Retinal pigment epithelial cell (primary cell): ENCODE measurements around the gene VEGFA.

Experiments used
- DNase-seq: peaks from one replicate; pipeline ENCODE4 v3.0.0-alpha.2; 2010; ENCODE audit warnings: low read depth
- H3K4me3 ChIP-seq: 2 replicates; pipeline ENCODE4 v1.5.1; 2011; ENCODE audit warnings: mild to moderate bottlenecking, low read length, control low read depth, moderate library complexity
- TF ChIP-seq, protein P1 (sequence below): conservative IDR thresholded peaks from 2 replicates; pipeline ENCODE4 v1.5.1; 2011; ENCODE audit warnings: low read depth, low read length, control low read depth, inconsistent platforms

Gene VEGFA

DNA sequence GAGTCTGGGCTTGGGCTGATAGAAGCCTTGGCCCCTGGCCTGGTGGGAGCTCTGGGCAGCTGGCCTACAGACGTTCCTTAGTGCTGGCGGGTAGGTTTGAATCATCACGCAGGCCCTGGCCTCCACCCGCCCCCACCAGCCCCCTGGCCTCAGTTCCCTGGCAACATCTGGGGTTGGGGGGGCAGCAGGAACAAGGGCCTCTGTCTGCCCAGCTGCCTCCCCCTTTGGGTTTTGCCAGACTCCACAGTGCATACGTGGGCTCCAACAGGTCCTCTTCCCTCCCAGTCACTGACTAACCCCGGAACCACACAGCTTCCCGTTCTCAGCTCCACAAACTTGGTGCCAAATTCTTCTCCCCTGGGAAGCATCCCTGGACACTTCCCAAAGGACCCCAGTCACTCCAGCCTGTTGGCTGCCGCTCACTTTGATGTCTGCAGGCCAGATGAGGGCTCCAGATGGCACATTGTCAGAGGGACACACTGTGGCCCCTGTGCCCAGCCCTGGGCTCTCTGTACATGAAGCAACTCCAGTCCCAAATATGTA, 957 bp upstream of the VEGFA start:
- no peak for DNase-seq
- TF ChIP-seq, protein P1, sequence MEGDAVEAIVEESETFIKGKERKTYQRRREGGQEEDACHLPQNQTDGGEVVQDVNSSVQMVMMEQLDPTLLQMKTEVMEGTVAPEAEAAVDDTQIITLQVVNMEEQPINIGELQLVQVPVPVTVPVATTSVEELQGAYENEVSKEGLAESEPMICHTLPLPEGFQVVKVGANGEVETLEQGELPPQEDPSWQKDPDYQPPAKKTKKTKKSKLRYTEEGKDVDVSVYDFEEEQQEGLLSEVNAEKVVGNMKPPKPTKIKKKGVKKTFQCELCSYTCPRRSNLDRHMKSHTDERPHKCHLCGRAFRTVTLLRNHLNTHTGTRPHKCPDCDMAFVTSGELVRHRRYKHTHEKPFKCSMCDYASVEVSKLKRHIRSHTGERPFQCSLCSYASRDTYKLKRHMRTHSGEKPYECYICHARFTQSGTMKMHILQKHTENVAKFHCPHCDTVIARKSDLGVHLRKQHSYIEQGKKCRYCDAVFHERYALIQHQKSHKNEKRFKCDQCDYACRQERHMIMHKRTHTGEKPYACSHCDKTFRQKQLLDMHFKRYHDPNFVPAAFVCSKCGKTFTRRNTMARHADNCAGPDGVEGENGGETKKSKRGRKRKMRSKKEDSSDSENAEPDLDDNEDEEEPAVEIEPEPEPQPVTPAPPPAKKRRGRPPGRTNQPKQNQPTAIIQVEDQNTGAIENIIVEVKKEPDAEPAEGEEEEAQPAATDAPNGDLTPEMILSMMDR, result no peak
- no peak overlapping the region for H3K4me3 ChIP-seq

DNA sequence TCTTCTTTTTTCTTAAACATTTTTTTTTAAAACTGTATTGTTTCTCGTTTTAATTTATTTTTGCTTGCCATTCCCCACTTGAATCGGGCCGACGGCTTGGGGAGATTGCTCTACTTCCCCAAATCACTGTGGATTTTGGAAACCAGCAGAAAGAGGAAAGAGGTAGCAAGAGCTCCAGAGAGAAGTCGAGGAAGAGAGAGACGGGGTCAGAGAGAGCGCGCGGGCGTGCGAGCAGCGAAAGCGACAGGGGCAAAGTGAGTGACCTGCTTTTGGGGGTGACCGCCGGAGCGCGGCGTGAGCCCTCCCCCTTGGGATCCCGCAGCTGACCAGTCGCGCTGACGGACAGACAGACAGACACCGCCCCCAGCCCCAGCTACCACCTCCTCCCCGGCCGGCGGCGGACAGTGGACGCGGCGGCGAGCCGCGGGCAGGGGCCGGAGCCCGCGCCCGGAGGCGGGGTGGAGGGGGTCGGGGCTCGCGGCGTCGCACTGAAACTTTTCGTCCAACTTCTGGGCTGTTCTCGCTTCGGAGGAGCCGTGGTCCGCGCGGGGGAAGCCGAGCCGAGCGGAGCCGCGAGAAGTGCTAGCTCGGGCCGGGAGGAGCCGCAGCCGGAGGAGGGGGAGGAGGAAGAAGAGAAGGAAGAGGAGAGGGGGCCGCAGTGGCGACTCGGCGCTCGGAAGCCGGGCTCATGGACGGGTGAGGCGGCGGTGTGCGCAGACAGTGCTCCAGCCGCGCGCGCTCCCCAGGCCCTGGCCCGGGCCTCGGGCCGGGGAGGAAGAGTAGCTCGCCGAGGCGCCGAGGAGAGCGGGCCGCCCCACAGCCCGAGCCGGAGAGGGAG, 580 bp downstream of the VEGFA start:
- DNase-seq, result no peak
- TF ChIP-seq, protein P1, result no peak
- H3K4me3 ChIP-seq, result peak overlapping the region; percentile 99

DNA sequence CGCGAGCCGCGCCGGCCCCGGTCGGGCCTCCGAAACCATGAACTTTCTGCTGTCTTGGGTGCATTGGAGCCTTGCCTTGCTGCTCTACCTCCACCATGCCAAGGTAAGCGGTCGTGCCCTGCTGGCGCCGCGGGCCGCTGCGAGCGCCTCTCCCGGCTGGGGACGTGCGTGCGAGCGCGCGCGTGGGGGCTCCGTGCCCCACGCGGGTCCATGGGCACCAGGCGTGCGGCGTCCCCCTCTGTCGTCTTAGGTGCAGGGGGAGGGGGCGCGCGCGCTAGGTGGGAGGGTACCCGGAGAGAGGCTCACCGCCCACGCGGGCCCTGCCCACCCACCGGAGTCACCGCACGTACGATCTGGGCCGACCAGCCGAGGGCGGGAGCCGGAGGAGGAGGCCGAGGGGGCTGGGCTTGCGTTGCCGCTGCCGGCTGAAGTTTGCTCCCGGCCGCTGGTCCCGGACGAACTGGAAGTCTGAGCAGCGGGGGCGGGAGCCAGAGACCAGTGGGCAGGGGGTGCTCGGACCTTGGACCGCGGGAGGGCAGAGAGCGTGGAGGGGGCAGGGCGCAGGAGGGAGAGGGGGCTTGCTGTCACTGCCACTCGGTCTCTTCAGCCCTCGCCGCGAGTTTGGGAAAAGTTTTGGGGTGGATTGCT, 1.3 kb downstream of the VEGFA start:
- H3K4me3 ChIP-seq, result peak overlapping the region; percentile 99
- TF ChIP-seq, protein P1, result no peak
- no peak for DNase-seq

DNA sequence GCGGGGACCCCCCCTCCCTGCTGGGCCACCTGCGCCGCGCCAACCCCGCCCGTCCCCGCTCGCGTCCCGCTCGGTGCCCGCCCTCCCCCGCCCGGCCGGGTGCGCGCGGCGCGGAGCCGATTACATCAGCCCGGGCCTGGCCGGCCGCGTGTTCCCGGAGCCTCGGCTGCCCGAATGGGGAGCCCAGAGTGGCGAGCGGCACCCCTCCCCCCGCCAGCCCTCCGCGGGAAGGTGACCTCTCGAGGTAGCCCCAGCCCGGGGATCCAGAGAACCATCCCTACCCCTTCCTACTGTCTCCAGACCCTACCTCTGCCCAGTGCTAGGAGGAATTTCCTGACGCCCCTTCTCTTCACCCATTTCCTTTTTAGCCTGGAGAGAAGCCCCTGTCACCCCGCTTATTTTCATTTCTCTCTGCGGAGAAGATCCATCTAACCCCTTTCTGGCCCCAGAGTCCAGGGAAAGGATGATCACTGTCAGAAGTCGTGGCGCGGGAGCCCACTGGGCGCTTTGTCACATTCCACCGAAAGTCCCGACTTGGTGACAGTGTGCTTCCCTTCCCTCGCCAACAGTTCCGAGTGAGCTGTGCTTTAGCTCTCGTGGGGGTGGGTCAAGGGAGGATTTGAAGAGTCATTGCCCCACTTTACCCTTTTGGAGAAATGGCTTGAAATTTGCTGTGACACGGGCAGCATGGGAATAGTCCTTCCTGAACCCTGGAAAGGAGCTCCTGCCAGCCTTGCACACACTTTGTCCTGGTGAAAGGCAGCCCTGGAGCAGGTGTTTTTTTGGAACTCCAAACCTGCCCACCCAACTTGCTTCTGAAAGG, 2.1 kb downstream of the VEGFA start:
- TF ChIP-seq, protein P1, result no peak
- H3K4me3 ChIP-seq, result peak overlapping the region; percentile 99

DNA sequence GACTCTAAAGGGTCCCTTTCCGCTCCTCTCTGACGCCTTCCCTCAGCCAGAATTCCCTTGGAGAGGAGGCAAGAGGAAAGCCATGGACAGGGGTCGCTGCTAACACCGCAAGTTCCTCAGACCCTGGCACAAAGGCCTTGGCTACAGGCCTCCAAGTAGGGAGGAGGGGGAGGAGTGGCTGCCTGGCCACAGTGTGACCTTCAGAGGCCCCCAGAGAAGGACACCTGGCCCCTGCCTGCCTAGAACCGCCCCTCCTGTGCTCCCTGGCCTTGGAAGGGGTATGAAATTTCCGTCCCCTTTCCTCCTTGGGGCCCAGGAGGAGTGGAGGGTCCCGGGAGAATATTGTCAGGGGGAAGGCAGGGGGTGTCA, 2.7 kb downstream of the VEGFA start:
- peak overlapping the region; percentile 99 for H3K4me3 ChIP-seq
- no peak for DNase-seq
- TF ChIP-seq, protein P1, result peak; percentile 41

More for the DNA sequence above, 2.1 kb downstream of the VEGFA start:
- no peak for DNase-seq

DNA sequence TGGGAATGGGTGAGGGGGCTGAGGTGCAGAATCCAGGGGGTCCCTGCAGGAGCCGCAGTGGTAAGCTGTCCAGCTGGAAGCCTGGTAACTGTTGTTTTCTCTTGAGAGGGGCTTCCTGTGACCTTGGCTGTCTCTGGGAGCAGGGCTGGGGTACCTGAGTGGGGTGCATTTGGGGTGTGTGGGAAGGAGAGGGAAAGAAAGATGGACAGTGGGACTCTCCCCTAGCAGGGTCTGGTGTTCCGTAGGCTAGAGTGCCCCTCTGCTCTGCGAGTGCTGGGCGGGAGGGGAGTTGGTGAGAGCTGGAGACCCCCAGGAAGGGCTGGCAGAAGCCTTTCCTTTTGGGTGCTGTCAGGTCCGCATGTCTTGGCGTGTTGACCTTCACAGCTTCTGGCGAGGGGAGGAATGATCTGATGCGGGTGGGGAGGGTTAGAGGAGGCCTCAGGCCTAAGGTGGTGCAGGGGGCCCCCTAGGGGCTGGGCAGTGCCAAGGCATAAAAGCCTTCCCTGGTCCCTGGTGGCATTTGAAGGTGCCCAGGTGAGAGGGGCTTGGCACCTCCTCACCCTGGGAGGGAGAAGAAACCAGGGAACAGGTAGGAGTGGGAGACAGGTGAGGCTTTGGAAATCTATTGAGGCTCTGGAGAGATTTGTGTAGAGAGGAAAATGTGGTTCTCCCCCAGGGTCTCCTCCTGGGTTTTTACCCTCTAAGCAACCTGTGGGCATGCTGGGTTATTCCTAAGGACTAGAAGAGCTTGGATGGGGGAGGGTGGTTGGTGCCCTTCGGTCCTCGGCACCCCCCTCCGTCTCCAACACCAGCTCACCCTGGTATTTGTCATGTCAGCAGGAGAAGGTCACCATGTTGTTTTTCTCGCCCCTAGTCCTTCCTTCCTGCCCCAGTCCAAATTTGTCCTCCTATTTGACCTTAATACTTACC, 3.3 kb downstream of the VEGFA start:
- H3K4me3 ChIP-seq, result peak overlapping the region; percentile 99
- TF ChIP-seq, protein P1, result peak; percentile 91
- no peak for DNase-seq
